Putamen (tissue), 1 donor: ENCODE results near the gene LMNA.

Experiments
- DNase-seq: peaks from one replicate; pipeline ENCODE4 v3.0.0-alpha.2; 2016; ENCODE audit warnings: low spot score

The LMNA gene

GRCh38 chr1:156143765-156144489 is 29.4 kb downstream of the LMNA start:
- DNase-seq, result no peak

- no peak for DNase-seq
Observed at GRCh38 chr1:156144742-156145141, 30.2 kb downstream of the LMNA start.

GRCh38 chr1:156145650-156146019 is 31.1 kb downstream of the LMNA start:
- DNase-seq, result no peak

- DNase-seq, result peak; percentile 73
Observed at GRCh38 chr1:156146020-156146768, 31.7 kb downstream of the LMNA start.

GRCh38 chr1:156146769-156147405 is 32.4 kb downstream of the LMNA start:
- DNase-seq, result peak; percentile 63

- DNase-seq, result no peak
Observed at GRCh38 chr1:156148216-156148615, 33.7 kb downstream of the LMNA start.

- no peak for DNase-seq
Observed at GRCh38 chr1:156149374-156150332, 35.1 kb downstream of the LMNA start.

GRCh38 chr1:156150333-156151011 is 36.0 kb downstream of the LMNA start:
- DNase-seq, result no peak

GRCh38 chr1:156151093-156151688 is 36.7 kb downstream of the LMNA start:
- no peak for DNase-seq

- no peak for DNase-seq
Observed at GRCh38 chr1:156152628-156153027, 38.1 kb downstream of the LMNA start.

GRCh38 chr1:156153362-156153761 is 38.9 kb downstream of the LMNA start, which contains the start of gene SEMA4A:
TSS of gene SEMA4A (plus strand) at chr1:156153585. CDS start at chr1:156154579, 994 bp downstream.
- DNase-seq, result no peak

GRCh38 chr1:156154317-156154749 is 39.8 kb downstream of the LMNA start:
- no peak for DNase-seq

GRCh38 chr1:156155756-156156510 is 41.4 kb downstream of the LMNA start:
- no peak for DNase-seq

- DNase-seq, result no peak
Observed at GRCh38 chr1:156157506-156157905, 43.0 kb downstream of the LMNA start.

GRCh38 chr1:156157966-156158365 is 43.5 kb downstream of the LMNA start:
- no peak for DNase-seq

- no peak for DNase-seq
Observed at GRCh38 chr1:156160000-156160742, 45.7 kb downstream of the LMNA start.

- DNase-seq, result peak; percentile 72
Observed at GRCh38 chr1:156160743-156161171, 46.2 kb downstream of the LMNA start.

- no peak for DNase-seq
Observed at GRCh38 chr1:156162430-156163037, 48.0 kb downstream of the LMNA start.

- DNase-seq, result no peak
Observed at GRCh38 chr1:156163712-156164111, 49.2 kb downstream of the LMNA start.
